ENCODE data around the gene TMEM115. TPM values are rescaled to one million over a fixed set of nuclear protein-coding genes. Genes with fewer than 3 reads are reported as not detected.

TMEM115 gene
- total and polyA plus RNA-seq, 10 of the 15 experiments (the other 5 are each of a cell fraction or from before 2014, with no cell fraction given), result 1.9 to 18.7 (median 13.2) TPM

DNA sequence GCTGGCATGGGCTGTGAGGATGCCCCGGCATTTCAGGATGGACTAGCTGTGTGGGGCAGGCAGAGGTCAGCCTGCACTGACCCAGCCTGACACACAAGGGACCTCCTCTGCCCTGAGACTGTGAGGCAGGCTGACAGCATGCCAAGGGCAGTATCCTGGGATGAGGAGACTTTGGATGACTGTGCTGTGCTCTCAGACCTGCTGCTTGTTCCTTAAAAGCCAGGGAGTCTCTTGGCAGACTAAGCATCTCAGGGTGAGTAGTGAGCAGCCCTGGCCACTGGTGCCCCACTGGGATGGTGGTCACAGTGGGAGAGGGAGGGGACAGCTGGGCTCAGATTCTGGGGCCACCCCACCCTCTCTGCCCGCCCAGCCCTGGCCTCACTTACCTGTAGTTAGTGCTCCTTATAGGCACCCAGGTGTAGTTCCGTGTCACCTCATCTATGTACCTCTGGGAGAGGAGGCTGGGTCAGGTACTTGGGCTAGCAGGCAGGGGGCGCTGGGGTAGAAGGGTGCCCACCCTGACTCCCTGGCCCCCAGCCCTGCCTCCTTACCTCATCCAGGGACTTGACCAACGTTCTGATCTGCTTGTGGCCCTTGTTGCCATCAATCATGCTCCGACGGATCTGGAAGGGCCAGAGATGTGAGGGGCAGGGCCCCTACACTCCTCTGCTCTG lies 16.1 kb upstream of the TMEM115 start:
- 41% methylated on average over 7 of the region's 7 CpGs for WGBS (ENCODE audit: insufficient coverage, insufficient replicate concordance, low lambda C conversion rate, missing lambda C conversion rate)
- H3K4me1 ChIP-seq (ENCODE audit: control insufficient read depth, insufficient read depth, low read length), result no peaks in the 10 kb centered on the region
- no peak overlapping the region for H3K4me3 ChIP-seq
- H3K27ac ChIP-seq (ENCODE audit: control insufficient read depth, insufficient read depth), result no peak overlapping the region
- FAIRE-seq (no peak), DNase-seq (ENCODE audit: low read depth, low spot score) (no peak), ATAC-seq (peak; percentile 46)
- H3K79me2 ChIP-seq (ENCODE audit: control insufficient read depth, insufficient read depth, low read length), result no peaks in the 10 kb centered on the region
- TF ChIP-seq, protein P1, sequence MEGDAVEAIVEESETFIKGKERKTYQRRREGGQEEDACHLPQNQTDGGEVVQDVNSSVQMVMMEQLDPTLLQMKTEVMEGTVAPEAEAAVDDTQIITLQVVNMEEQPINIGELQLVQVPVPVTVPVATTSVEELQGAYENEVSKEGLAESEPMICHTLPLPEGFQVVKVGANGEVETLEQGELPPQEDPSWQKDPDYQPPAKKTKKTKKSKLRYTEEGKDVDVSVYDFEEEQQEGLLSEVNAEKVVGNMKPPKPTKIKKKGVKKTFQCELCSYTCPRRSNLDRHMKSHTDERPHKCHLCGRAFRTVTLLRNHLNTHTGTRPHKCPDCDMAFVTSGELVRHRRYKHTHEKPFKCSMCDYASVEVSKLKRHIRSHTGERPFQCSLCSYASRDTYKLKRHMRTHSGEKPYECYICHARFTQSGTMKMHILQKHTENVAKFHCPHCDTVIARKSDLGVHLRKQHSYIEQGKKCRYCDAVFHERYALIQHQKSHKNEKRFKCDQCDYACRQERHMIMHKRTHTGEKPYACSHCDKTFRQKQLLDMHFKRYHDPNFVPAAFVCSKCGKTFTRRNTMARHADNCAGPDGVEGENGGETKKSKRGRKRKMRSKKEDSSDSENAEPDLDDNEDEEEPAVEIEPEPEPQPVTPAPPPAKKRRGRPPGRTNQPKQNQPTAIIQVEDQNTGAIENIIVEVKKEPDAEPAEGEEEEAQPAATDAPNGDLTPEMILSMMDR (IDR thresholded peaks at IDR 0.05 in 2 of 3, conservative IDR thresholded peaks at IDR 0.05 in 1 of 3; ENCODE audit: control insufficient read depth in 2 of 3, extremely low read depth in 1 of 3, insufficient read depth in 1 of 3, low read depth in 3 of 3, low read length in 3 of 3), result peak in 2 of 3 experiments; percentile 7 to 16; a peak in 1 of 6 replicates
- TF ChIP-seq, protein P2, sequence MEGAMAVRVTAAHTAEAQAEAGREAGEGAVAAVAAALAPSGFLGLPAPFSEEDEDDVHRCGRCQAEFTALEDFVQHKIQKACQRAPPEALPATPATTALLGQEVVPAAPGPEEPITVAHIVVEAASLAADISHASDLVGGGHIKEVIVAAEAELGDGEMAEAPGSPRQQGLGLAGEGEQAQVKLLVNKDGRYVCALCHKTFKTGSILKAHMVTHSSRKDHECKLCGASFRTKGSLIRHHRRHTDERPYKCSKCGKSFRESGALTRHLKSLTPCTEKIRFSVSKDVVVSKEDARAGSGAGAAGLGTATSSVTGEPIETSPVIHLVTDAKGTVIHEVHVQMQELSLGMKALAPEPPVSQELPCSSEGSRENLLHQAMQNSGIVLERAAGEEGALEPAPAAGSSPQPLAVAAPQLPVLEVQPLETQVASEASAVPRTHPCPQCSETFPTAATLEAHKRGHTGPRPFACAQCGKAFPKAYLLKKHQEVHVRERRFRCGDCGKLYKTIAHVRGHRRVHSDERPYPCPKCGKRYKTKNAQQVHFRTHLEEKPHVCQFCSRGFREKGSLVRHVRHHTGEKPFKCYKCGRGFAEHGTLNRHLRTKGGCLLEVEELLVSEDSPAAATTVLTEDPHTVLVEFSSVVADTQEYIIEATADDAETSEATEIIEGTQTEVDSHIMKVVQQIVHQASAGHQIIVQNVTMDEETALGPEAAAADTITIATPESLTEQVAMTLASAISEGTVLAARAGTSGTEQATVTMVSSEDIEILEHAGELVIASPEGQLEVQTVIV (IDR thresholded peaks at IDR 0.05; ENCODE audit: borderline replicate concordance, partially characterized antibody), result no peak
- H3K9ac ChIP-seq (ENCODE audit: control insufficient read depth, insufficient read depth, low read length), result no peak overlapping the region
- ChIA-PET CTCF (no interaction called here), RAD21 (ENCODE audit: unreplicated experiment) (no interaction called here), POLR2A (no interaction called here), SMC1A (ENCODE audit: uncharacterized antibody, unreplicated experiment) (no interaction called here)
- no TSS peak for BruUV-seq (replicated peaks)
- H3K27me3 ChIP-seq (replicated peaks in 1 of 2; ENCODE audit: control insufficient read depth in 2 of 2, insufficient read depth in 2 of 2, low read length in 1 of 2), result no peaks in the 10 kb centered on the region; a peak in 2 of 4 replicates
- no peaks in the 10 kb centered on the region for H3K36me3 ChIP-seq (ENCODE audit: control insufficient read depth in 2 of 2, insufficient read depth in 2 of 2, low read length in 1 of 2)
- H4K20me1 ChIP-seq (ENCODE audit: control insufficient read depth, insufficient read depth), result no peaks in the 10 kb centered on the region
- no peak overlapping the region for H2AFZ ChIP-seq (ENCODE audit: control insufficient read depth, low read depth, low read length)
- no peaks in the 10 kb centered on the region for H3K9me3 ChIP-seq (replicated peaks; ENCODE audit: control insufficient read depth, insufficient read depth, low read length)
- H3K4me2 ChIP-seq (ENCODE audit: control insufficient read depth, insufficient read depth), result no peak overlapping the region
- in situ Hi-C loops (cut with MboI), result no loop called here
- intact Hi-C loops (cut with micrococcal nuclease; ENCODE audit: unreplicated experiment), result no loop called here
